GM18526 (cell line): ENCODE measurements around the gene SLC39A11.

ENCODE experiments used
- POLR2A ChIP-seq: IDR thresholded peaks from 3 replicates; pipeline ENCODE4 v1.6.1; 2011; ENCODE audit not compliant: insufficient read length; ENCODE audit errors: extremely low read depth

SLC39A11 gene

GRCh38 chr17:73092523-73093135 lies at the start of gene SLC39A11:
Gene SLC39A11 (minus strand): TSS chr17:73092688. CDS start chr17:73088764, 3,924 bp downstream.
- peak; percentile 74 for TF ChIP-seq POLR2A

- TF ChIP-seq POLR2A, result no peak
Measured at GRCh38 chr17:73141411-73141810, 48.9 kb upstream of the SLC39A11 start.

GRCh38 chr17:73140566-73140965 lies 48.1 kb upstream of the SLC39A11 start:
- no peak for TF ChIP-seq POLR2A

- TF ChIP-seq POLR2A, result no peak
Measured at GRCh38 chr17:73139296-73139695, 46.8 kb upstream of the SLC39A11 start.

- no peak for TF ChIP-seq POLR2A
Measured at GRCh38 chr17:73138541-73139138, 46.2 kb upstream of the SLC39A11 start.

GRCh38 chr17:73137376-73137775 lies 44.9 kb upstream of the SLC39A11 start:
- TF ChIP-seq POLR2A, result no peak

- no peak for TF ChIP-seq POLR2A
Measured at GRCh38 chr17:73135766-73136165, 43.3 kb upstream of the SLC39A11 start.

GRCh38 chr17:73133911-73134649 lies 41.6 kb upstream of the SLC39A11 start:
- no peak for TF ChIP-seq POLR2A

- no peak for TF ChIP-seq POLR2A
Measured at GRCh38 chr17:73132085-73132492, 39.6 kb upstream of the SLC39A11 start.

- TF ChIP-seq POLR2A, result no peak
Measured at GRCh38 chr17:73130977-73131376, 38.5 kb upstream of the SLC39A11 start.

- TF ChIP-seq POLR2A, result no peak
Measured at GRCh38 chr17:73128496-73128895, 36.0 kb upstream of the SLC39A11 start.

- no peak for TF ChIP-seq POLR2A
Measured at GRCh38 chr17:73126716-73127473, 34.4 kb upstream of the SLC39A11 start.

GRCh38 chr17:73123606-73124320 lies 31.3 kb upstream of the SLC39A11 start:
- TF ChIP-seq POLR2A, result no peak

- TF ChIP-seq POLR2A, result no peak
Measured at GRCh38 chr17:73122953-73123605, 30.6 kb upstream of the SLC39A11 start.

GRCh38 chr17:73121506-73121905 lies 29.0 kb upstream of the SLC39A11 start:
- no peak for TF ChIP-seq POLR2A

GRCh38 chr17:73119631-73120030 lies 27.1 kb upstream of the SLC39A11 start:
- no peak for TF ChIP-seq POLR2A
